Measurements from ENCODE around the gene KIAA1549.
"Not testable (repeated sequence)": the region's sequence is repeated elsewhere in the genome, so short reads cannot be mapped to it uniquely, and the experiment has no call there.

KIAA1549 gene

GRCh38 chr7:138848056-138848980, 132.9 kb downstream of the KIAA1549 start:
- DNase-seq = no peak

GRCh38 chr7:138845711-138846110, 135.5 kb downstream of the KIAA1549 start:
- no peak for DNase-seq

- DNase-seq = no peak
Measured at GRCh38 chr7:138843632-138844580, 137.3 kb downstream of the KIAA1549 start.

GRCh38 chr7:138842111-138842510, 139.1 kb downstream of the KIAA1549 start:
- DNase-seq = no peak

- DNase-seq = peak; percentile 38
Measured at GRCh38 chr7:138838166-138838565, 143.0 kb downstream of the KIAA1549 start.

GRCh38 chr7:138837627-138838026, 143.6 kb downstream of the KIAA1549 start:
- DNase-seq = peak; percentile 32

GRCh38 chr7:138835087-138835486, 146.1 kb downstream of the KIAA1549 start:
- no peak for DNase-seq

GRCh38 chr7:138834583-138834982, 146.6 kb downstream of the KIAA1549 start:
- no peak for DNase-seq

GRCh38 chr7:138833596-138833995, 147.6 kb downstream of the KIAA1549 start:
- DNase-seq = no peak

GRCh38 chr7:138832966-138833365, 148.2 kb downstream of the KIAA1549 start:
- no peak for DNase-seq

- DNase-seq = no peak
Measured at GRCh38 chr7:138829335-138829734, 151.9 kb downstream of the KIAA1549 start.

- DNase-seq = no peak
Measured at GRCh38 chr7:138828302-138828701, 152.9 kb downstream of the KIAA1549 start.

- DNase-seq = no peak
Measured at GRCh38 chr7:138825049-138825721, 156.0 kb downstream of the KIAA1549 start.

- no peak for DNase-seq
Measured at GRCh38 chr7:138822867-138823535, 158.2 kb downstream of the KIAA1549 start.

- no peak for DNase-seq
Measured at GRCh38 chr7:138821912-138822311, 159.3 kb downstream of the KIAA1549 start.

GRCh38 chr7:138819625-138820024, 161.6 kb downstream of the KIAA1549 start:
- DNase-seq = no peak

- no peak for DNase-seq
Measured at GRCh38 chr7:138816650-138817049, 164.5 kb downstream of the KIAA1549 start.

- DNase-seq = no peak
Measured at GRCh38 chr7:138814816-138815332, 166.3 kb downstream of the KIAA1549 start.

- DNase-seq = no peak
Measured at GRCh38 chr7:138813945-138814344, 167.2 kb downstream of the KIAA1549 start.

- not testable (repeated sequence) for DNase-seq
Measured at GRCh38 chr7:138811327-138811726, 169.9 kb downstream of the KIAA1549 start.

GRCh38 chr7:138809346-138809745, 171.8 kb downstream of the KIAA1549 start:
- no peak for DNase-seq

GRCh38 chr7:138804618-138805017, 176.6 kb downstream of the KIAA1549 start:
- DNase-seq = no peak

All from SHP77 treated with DMSO at 0.1 percent for 48 hours (cell line).